ENCODE results near the gene NAA50.

DNA sequence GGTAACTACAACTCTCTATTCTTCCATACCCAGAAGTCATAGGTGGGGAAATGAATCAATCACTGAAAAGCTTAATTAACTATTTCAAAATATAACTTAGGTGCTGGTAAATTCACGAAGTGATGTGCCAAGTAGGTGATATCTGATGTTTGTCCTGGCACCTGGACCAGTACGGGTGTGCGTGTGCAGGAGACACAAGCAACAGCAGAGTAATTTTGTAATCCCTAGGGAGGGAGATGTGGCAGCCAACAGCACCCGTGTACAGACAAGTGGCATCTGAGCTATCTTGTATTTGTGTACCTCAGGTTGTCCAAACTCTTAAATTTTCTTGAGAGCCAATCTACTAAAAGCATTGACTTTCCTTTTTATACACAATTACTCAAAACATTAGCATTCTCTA lies 72.5 kb downstream of the NAA50 start:
- TF ChIP-seq, protein P1, sequence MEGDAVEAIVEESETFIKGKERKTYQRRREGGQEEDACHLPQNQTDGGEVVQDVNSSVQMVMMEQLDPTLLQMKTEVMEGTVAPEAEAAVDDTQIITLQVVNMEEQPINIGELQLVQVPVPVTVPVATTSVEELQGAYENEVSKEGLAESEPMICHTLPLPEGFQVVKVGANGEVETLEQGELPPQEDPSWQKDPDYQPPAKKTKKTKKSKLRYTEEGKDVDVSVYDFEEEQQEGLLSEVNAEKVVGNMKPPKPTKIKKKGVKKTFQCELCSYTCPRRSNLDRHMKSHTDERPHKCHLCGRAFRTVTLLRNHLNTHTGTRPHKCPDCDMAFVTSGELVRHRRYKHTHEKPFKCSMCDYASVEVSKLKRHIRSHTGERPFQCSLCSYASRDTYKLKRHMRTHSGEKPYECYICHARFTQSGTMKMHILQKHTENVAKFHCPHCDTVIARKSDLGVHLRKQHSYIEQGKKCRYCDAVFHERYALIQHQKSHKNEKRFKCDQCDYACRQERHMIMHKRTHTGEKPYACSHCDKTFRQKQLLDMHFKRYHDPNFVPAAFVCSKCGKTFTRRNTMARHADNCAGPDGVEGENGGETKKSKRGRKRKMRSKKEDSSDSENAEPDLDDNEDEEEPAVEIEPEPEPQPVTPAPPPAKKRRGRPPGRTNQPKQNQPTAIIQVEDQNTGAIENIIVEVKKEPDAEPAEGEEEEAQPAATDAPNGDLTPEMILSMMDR (conservative IDR thresholded peaks at IDR 0.05 in 1 of 2, IDR thresholded peaks at IDR 0.05 in 1 of 2; ENCODE audit: extremely low read depth in 1 of 2, insufficient read depth in 1 of 2, low read depth in 1 of 2, low read length in 2 of 2): no peak
- no peak for TF ChIP-seq EZH2 (IDR thresholded peaks at IDR 0.05; ENCODE audit: borderline replicate concordance, low read length)
